IPS-NIHi7 (cell line): ENCODE results near the gene MED13L.
"Not testable (repeated sequence)": the region's sequence is repeated elsewhere in the genome, so short reads cannot be mapped to it uniquely, and the experiment has no call there.

Source experiments
- DNase-seq: peaks from one replicate; pipeline ENCODE4 v3.0.0; 2012; ENCODE audit warnings: mixed read lengths; ENCODE audit errors: extremely low spot score

The MED13L gene

DNA sequence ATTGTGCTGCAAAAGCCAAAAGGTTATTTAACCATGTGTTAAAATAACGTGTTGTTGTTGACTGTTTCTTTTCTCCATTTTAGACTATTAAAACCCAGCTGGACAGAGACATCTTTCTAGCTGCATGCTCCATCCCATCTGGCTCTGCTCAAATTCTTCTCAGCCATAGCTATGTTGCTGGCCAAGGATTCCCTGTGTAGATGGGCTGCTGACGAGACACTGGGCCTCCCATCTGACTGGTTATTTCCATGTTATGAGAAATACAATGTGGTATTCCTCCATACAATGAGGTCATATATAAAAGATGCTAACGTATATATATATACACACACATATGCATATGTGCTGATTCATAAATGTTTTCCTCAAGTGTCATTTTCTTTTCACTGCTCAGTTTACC lies 30.1 kb downstream of the MED13L start:
- no peak for DNase-seq

DNA sequence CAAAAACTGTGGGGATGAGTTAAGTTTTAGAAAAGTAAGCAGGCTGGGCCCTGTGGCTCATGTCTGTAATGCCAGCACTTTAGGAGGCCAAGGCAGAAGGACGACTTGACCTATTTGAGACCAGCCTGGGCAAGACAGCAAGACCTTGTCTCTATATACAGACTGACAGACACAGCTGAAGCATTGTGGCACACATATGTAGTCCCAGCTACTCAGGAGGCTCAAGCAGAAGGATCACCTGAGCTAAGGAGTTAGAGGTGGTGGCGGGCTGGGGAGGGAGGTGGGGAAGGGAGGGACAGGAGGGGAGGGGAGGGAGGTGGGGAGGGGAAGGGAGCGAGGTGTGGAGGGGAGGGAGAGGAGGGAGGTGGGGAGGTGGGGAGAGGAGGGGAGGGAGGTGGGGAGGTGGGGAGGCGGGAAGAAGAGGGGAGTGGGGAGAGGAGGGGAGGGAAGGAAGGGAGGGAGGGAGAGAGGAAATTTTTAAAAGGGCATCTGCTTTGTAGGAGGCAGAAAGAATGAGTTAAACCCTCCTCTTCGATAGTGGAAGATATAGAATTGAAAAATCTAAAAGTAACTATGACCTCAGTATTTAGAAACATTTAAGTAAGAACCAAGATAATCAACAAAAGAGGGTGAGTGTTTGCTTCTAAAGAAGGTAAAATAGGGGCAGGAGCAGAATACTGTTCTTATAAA lies 30.9 kb downstream of the MED13L start:
- DNase-seq: no peak

DNA sequence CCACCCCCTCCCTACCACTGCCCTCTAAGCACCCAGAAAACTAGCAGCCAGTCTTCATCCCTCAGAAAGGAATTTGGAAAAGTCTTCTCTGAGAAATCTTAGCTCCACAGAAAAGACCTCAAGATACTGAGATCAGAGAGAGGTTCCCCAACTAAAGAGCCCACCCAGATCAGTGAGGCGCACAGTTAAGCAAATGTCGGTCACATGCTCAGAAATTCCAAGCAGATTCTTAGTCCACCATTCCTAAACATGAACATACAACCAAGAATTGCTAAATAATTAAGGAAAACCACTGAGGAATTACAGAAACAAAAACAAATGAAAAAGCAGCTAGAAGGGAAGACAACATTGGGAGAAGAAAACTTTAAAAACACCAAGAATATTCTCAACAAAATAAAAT lies 32.3 kb downstream of the MED13L start:
- DNase-seq: no peak

DNA sequence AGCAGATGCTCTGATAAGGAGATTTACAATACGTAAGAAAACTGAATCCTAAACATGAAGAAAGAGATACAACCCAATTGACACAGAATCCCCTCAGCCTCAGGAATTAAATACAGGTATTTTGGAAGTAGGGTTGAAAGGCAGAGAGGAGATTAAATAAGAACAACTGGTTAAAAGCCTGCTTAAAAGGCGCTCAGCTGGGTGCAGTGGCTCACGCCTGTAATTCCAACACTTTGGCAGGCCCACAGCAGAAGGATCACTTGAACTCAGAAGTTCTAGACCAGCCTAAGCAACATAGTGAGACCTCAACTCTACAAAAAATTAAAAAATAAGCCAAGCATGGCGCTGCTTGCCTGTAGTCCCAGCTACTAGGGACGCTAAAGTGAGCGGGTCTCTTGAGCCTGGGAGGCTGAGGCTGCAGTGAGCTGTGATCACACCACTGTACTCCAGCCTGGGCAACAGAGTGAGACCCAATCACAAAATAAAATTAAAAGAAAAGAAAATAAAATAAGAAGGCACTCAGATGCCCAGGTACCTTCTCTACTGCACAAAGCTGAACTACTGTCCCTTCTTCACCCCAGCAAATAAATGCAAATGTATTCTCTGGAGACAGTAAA lies 32.9 kb downstream of the MED13L start:
- DNase-seq: no peak

DNA sequence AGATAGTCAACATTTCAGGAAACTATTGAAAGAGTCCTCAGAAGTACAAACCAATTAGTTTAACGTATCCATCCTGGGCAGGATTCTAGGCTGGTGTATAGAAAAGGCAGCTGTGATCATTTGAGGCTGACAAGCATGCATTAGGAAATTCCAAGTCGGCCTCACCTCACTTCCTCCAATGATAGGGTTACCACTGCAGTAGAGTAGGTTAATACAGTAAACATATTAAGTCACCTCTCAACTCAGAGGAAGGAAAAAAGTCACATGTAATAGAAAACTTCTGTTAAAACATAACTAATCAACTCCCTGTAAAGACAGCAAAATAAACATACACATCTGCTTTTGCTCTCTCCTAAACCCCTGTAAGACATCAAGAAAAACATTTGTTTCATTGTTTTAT lies 33.5 kb downstream of the MED13L start:
- DNase-seq: no peak

DNA sequence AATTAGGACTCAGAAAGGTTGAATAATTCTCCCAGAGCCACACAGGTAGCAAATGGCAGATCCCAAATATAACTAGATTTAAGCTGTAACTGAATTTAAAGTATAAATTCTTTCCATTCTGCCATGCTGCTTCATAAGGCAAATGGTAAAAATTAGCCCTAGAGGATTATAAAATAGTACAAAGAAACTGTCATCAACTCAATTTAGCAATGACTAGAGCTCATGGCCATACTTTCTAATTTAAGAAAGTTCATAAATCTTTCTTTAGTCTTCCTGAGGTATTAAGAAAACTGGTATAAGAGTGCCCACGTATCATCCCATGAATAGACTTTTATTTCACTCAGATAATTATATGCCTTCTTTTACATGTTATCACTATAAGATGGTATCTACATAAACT lies 34.8 kb downstream of the MED13L start:
- no peak for DNase-seq

DNA sequence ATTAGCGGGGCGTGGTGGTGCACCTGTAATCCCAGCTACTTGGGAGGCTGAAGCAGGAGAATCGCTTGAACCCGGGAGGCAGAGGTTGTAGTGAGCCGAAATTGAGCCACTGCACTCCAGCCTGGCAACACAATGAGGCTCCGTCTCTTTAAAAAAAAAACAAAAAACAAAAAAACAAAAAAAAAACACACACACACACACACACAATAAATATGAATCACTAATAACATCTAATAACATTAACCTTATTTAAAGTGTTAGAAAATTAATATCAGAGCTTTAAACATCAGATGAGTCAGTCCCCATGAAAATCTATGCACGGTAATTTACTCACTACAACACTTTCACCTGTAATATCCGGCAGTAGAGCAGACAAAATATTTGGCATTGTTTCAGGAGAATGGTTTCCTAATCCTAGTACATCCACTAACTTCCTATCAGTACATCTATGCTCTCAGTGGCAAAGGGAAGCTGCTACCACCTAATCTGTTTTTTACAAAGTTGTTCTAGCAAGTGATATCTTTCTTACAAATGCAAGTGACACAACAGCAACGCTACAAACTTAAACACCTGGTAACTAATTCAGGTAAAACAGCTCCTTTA lies 36.2 kb downstream of the MED13L start:
- DNase-seq: no peak

DNA sequence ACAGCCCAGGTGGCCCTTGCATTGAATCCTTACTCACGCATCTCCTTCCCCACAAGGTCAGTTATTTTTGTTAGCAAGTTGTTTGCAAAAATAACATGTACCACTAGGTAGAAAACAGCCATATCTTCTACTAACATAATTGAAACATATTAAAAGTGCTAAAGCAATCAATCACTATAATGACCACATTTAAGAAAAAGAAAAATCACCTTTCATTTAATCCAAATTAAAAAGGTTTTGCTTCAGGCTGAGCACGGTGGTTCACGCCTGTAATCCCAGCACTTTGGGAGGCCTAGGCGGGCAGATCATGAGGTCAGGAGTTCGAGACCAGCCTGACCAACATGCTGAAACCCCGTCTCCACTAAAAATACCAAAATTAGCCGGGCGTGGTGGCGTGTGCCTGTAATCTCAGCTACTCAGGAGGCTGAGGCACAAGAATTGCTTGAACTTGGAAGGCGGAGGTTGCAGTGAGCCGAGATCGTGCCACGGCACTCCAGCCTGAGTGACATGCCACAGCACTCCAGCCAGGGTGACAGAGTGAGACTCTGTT lies 38.8 kb downstream of the MED13L start:
- not testable (repeated sequence) for DNase-seq

DNA sequence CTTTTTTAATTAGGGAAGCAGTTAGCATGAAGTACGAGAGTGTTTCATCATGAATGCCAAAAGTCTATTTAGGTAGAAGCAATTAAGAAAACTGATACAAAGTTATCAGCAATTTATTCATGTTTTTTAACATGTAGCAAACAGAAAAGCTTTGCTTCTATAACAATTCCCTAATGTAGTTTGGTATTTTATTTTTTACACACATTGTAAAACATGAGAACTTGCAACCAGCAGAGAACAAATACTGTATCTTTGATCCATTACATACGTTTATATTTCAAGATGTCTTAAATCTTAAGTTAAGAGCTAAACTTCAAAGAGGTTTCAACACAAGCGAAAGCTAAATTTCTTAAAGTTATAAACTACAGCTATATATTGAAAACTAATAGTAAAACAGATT lies 39.3 kb downstream of the MED13L start:
- no peak for DNase-seq

DNA sequence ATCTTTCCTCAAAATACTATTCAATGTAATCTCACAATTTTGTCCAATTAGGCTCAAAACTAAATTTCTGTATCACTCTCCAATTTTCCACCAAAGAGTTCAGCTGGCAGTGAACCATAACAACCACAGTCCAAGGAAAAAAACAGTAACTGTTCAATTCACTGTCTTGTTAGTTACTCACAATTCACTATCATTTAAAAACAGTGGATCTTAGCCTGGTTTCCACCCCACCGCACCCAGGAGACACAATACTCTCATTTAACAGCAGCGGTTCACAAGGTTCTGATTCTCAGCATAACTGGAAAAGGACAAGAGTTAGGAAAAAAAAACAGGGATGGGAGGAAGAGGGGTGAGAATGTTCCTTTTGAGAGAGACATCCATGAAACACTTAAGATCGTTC lies 40.5 kb downstream of the MED13L start:
- no peak for DNase-seq

DNA sequence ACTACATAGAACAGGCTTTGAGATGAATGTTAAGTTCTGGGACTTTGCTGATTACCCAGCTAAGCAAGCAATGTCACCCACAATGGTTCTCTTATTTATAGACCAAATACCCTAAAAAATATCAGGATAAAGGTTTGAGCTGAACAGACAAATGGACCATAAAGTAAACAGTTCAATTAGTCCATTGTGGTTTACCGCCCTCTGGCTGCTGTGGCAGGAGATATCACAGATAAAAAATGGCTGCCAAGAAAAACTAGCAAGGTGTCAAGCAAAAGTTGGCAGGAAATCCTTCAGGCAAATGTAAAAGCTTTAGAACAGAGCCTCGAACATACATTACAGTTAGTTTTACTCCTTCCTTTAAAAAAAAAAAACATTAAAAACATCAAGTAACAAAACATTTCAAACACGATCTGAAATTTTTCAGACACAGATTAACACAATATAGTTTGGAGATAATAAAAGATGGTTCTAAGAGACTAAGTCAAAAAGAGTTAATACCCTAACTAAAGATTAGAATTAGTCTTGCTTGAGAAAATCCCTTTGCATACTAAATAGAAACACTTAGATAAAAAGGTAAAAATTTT lies 41.3 kb downstream of the MED13L start:
- DNase-seq: peak; percentile 41

DNA sequence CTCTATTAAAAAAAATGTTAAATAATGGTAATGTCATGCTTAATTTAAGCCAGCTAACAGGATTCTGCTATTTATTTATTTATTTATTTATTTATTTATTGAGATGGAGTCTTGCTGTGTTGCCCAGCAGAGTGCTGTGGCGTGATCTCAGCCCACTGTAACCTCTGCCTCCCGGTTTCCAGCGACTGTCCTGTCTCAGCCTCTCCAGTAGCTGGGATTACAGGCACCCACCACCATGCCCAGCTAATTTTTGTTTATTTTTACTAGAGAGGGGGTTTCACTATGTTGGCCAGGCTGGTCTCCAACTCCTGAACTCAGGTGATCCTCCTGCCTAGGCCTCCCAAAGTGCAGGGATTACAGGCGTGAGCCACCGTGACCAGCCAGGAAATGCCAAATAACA lies 43.3 kb downstream of the MED13L start:
- DNase-seq: not testable (repeated sequence)

DNA sequence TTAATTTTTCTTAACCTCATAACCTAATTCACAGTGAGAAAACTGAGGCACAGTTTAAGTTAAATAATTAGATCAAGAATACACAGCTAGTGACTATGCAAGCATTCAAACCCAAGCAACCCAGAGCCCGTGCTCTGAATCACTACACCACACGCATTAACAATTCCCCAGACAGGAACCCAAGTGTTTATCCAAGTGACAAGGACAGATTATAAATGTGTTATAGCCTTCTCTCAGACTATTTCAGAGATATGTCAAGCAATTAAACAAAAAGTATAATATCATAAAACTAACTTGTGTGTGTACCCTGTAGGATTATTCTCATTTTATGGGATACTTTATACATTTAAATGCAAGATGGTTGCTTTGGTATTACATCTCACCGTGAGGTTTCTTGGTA lies 43.8 kb downstream of the MED13L start:
- DNase-seq: no peak

DNA sequence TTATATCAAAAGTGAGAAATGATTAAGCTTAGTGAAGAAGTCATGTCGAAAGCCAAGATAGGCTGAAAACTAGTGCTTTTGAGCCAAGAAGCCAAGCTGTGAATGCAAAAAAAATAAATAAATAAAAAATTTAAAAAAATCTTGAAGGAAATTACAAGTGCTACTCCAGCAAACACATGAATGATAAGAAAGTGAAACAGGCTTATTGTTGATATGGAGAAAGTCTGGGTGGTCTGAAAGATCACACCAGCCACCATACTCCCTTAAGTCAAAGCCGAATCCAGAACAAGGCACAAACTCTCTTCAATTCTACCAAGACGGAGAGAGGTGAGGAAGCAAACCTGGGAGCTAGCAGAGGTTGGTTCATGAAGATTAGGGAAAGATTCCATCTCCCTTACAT lies 49.7 kb downstream of the MED13L start:
- no peak for DNase-seq

DNA sequence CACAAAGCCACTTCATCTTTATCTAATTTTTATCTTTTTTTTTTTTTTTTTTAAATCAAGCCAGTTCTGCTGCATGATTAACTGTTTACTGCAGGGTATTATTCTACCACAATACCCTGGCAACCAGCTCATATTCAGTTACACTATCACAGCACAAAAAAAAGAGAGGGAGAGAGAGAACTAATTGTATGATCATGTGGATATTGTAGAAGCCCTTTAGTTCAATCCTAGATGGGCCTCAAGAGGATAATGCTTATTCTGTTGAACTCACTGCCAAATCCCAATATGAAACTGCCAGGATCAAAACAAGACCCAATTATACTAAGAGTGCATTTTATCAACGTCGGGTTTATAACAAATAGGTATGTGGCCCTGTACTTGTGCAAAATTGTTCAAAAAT lies 51.5 kb downstream of the MED13L start:
- no peak for DNase-seq

DNA sequence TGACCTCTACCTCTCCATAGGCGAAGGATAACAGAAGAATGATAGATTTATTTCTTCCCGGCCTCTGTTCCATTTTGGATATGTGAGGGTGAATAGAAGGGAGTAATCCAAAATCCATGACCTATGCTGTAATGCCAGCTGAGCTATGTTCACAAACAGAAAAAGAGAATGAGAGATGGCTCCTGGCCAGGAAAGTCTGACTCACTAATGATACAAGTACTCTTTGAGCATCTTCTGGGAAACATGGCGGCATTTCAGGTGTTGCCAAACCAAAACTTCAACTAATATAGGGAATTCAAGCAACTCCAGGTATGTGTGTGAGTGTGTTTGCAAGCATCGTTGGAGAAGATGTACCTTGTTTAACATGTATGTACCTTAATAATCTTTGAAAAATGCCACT lies 55.1 kb downstream of the MED13L start:
- DNase-seq: no peak

DNA sequence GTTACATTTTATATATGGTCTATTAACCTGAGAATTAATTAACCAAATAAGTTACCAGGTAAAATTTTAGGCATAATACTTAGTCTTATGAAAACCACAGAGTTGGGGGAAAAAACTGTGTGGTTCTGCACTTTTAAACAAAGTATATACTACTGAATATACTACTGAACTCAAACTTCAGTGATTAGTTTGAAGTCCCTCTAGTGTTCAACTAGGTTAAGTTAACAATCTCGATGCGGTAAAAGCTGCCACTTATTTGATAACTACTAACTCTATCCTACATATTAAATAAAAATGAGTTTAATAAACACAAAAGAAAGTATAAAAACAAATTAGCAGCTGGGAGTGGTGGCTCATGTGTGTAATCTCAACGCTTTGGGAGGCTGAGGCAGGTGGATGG lies 56.7 kb downstream of the MED13L start:
- DNase-seq: no peak

DNA sequence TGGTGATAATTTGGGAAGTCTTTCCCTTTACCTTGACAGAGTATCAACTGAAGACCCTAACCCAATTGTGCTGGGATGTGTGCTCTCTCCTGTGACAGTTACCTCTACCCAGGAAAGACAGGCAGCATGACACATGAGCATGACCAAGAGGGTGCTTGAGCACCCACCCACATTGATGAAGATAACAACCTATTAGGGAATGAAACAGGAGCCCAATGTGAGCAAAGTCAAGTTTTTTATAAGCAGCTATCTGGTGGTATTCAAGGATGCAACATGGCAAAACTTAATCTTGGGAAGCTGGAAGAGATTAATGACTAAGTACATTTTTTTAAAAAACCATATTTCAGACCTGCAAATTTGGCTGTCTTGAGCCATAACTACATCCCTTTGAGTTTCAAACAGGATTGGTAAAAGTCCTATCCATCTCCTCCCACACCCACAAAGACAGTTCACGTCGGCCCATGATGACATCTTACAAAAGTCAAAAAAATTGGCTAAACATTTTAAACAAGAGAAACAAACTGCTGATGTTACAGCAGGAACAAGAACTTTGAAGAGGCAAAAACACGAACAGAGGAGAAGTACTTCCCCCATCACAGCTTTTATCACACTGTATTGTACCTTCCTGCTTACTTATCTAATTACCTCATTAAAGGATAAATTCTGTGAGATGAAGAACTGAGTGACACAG lies 60.3 kb downstream of the MED13L start:
- DNase-seq: no peak

DNA sequence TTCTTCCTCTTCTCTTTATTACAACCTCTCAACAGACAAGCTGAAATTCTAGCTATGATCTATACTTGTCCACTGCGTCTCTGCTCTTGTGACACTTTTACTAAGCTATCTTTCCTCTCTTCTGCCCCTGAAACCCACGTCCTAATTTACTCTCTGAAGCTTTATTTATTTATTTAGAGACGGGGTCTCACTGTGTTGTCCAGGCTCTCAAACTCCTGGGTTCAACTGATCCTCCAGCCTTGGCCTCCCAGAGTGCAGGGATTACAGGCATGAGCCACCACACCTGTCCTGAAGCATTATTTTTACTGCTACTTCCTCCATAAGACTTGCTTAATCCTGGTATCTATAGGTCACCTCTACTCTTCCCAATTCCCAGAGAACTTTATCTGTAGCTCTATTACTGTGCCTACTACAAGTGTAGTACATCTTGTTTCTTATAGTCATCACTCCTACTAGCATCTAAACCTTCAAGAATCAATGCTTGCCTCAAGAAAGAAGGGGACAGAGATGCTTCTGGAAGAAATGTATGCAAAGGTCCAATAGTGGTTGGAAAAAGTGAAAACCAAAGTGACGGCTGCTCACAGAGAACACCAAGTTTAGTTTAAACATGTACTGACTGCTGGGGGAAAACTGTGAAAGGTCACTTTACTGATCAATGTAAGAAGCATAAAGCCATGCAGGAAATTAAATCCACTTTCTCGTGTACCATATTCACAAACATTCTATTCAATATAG lies 61.3 kb downstream of the MED13L start:
- DNase-seq: no peak

DNA sequence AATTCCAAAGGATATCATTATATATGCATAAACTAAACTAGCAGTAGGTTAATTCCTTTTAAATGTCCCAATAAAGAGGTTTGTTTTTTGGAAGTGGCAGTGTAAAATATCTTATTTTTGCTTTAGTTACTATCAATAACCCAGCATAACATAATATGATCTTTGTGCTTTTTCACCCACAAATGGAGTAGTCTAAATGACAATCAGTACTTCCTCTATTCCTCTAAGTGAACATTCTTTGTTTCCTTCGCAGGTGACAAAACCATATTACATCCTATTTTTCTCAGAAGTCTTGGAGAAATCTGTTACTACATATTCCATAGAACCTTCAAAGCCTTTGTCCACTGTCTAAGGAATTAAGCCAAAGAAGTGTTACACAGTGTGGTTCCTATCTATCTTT lies 62.5 kb downstream of the MED13L start:
- no peak for DNase-seq

DNA sequence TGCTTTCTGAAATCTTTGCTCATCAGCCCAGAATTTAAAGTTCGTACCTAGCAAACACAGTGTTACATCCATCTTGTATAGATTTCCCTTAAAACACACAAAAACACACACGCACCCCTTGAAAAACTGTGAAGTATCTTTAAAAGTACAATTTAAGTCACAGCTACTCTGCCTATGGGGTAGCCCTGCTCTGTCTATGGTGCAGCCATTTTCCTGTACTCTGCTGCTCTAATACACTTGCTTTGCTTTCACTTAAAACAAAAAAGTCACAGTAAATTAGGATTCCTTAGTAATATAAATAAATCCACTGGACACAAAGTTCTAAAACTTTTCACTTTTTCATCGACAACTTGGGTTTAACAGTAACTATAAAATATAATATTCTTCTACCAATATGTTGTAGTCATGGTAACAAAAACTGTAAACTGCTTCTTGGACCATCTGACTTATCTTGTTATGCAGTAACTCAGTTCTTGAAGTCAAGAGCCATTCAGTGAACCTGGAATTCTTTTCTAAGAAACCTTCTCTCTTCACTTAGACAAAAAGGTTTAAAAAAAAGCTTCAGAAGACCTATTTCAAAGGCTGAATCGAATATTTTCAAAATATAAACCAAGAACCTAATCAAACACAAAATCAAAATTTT lies 63.5 kb downstream of the MED13L start:
- no peak for DNase-seq
